Progenitor cell of endocrine pancreas (in vitro differentiated cells): ENCODE data around the gene EBLN1. TPM values are rescaled to one million over a fixed set of nuclear protein-coding genes. Genes with fewer than 3 reads are reported as not detected.

Experiments
- DNase-seq: peaks from one replicate; pipeline ENCODE4 v3.0.0; 2021; ENCODE audit warnings: low spot score; ENCODE audit not compliant: unreplicated experiment
- H3K27ac Mint-ChIP-seq: 2 replicates; pipeline ENCODE4 v1.8.0; 2021; ENCODE audit warnings: mild to moderate bottlenecking, moderate library complexity, mixed read lengths
- H3K27me3 Mint-ChIP-seq: 2 replicates; pipeline ENCODE4 v1.8.0; 2021; ENCODE audit warnings: mixed read lengths
- H3K36me3 Mint-ChIP-seq: 2 replicates; pipeline ENCODE4 v1.8.0; 2022; ENCODE audit warnings: mixed read lengths; ENCODE audit not compliant: insufficient read depth
- H3K4me1 Mint-ChIP-seq: 2 replicates; pipeline ENCODE4 v1.8.0; 2021; ENCODE audit warnings: low read depth, mixed read lengths
- H3K4me3 Mint-ChIP-seq: 2 replicates; pipeline ENCODE4 v1.8.0; 2021; ENCODE audit warnings: low read depth, mild to moderate bottlenecking, moderate library complexity, mixed read lengths
- H3K9me3 Mint-ChIP-seq: 2 replicates; pipeline ENCODE4 v1.8.0; 2021; ENCODE audit warnings: low read depth, mixed read lengths
- CTCF ChIP-seq: fragments of 200-600 bp; sonication (generic); IDR thresholded peaks from one replicate; pipeline ENCODE4 v1.5.0; 2021; ENCODE audit warnings: antibody characterized with exemption, mild to moderate bottlenecking; ENCODE audit not compliant: unreplicated experiment
- total RNA-seq: library from RNA; stranded (reverse); gene quantifications from 2 replicates; pipeline ENCODE4 v1.2.1, GENCODE V29; 2021

The EBLN1 gene
- total RNA-seq, 1 donor from 2014 or later = not detected

DNA sequence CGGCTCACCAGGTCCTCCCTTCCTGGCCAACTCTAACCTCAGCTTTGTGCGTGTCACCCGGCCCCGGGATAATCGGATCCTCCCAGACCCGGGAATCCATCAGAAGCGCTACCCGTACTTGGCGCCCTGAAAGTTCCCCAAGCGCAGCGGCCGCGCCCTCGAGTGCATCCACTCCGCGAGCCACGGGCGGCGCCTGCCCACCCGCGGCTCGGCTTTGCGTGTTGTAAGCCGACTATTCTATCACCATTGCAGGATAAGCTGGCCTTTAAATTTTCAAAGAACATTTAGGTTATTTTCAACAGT is 35.7 kb upstream of the EBLN1 start:
- Mint-ChIP-seq H3K27ac (no peak overlapping the region), H3K4me3 (peak overlapping the region; percentile 62), H3K36me3 (no peaks in the 10 kb centered on the region), H3K27me3 (peaks cover 81% of the 10 kb centered on the region), H3K4me1 (peaks cover 8% of the 10 kb centered on the region), H3K9me3 (no peaks in the 10 kb centered on the region)
- DNase-seq = no peak
- no peak for TF ChIP-seq CTCF

- DNase-seq = peak; percentile 11
- Mint-ChIP-seq H3K36me3 (no peaks in the 10 kb centered on the region), H3K4me1 (peaks cover 8% of the 10 kb centered on the region), H3K4me3 (peak overlapping the region; percentile 63), H3K27me3 (peaks cover 81% of the 10 kb centered on the region), H3K27ac (no peak overlapping the region), H3K9me3 (no peaks in the 10 kb centered on the region)
- no peak for TF ChIP-seq CTCF
Observed at GRCh38 chr10:22252801-22253579, 35.2 kb upstream of the EBLN1 start.

DNA sequence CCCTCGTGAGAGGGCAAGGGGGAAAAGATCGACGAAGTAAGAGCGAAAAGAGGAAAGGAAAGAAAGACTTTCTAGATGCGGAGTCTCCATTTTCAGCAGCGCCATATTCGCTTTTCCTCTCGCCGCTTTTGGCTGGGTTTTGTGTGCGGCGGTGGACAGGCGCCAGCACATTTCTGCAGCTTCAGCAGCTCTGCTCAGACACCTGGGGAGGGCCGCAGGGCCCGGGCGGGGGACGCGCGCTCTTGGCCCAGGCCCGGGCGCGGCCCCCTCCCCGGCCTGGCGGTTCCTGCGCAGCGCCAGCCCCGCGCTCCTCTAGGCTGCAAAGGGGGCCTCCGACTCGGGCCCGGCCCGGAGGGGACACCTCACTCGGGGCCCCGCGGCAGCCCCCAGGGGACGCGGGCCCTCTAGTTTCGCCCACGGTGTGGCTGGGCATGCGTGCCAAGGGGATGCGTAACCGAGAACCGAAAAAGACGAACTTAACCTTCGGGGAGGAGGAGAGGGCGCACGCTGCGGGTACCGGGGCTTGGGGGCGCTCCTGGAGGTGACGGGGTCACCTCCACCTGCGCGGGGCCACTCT is 34.5 kb upstream of the EBLN1 start:
- DNase-seq = peak; percentile 33
- Mint-ChIP-seq H3K27me3 (peaks cover 77% of the 10 kb centered on the region), H3K27ac (peak overlapping the region; percentile 96), H3K36me3 (no peaks in the 10 kb centered on the region), H3K4me3 (peak overlapping the region; percentile 96), H3K9me3 (no peaks in the 10 kb centered on the region), H3K4me1 (peaks cover 8% of the 10 kb centered on the region)
- TF ChIP-seq CTCF = no peak

GRCh38 chr10:22251751-22252223 is 34.0 kb upstream of the EBLN1 start:
- H3K4me3 Mint-ChIP-seq = peak overlapping the region; percentile 96

More at GRCh38 chr10:22251751-22252223, 34.0 kb upstream of the EBLN1 start:
- no peak for TF ChIP-seq CTCF
- H3K27ac Mint-ChIP-seq = peak overlapping the region; percentile 96
- H3K36me3 Mint-ChIP-seq = no peaks in the 10 kb centered on the region
- H3K9me3 Mint-ChIP-seq = no peaks in the 10 kb centered on the region
- H3K4me1 Mint-ChIP-seq = peaks cover 8% of the 10 kb centered on the region
- DNase-seq = peak; percentile 20
- H3K27me3 Mint-ChIP-seq = peaks cover 72% of the 10 kb centered on the region
